Measurements from ENCODE around the gene TSNAXIP1.

DNA sequence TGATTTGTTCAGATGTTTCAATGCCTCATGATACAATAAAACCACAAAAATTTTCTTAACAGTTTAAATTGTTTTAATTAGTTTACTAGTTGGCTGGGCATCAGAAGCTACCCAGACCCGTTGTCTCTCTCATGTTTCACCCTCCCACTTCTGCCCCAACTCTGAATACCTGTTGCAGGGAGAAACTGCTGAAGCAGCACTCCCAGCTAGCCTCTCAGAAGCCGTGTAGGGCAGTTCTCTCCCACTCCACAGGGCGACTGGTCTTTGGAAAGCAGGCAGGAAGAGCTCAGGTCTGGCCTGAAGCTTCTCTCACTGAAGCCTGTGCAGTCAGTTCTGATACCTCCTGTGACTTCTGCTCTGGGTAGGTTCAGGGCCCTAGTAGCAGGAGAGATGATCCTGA, 64.6 kb downstream of the TSNAXIP1 start:
- TF ChIP-seq, protein P1, sequence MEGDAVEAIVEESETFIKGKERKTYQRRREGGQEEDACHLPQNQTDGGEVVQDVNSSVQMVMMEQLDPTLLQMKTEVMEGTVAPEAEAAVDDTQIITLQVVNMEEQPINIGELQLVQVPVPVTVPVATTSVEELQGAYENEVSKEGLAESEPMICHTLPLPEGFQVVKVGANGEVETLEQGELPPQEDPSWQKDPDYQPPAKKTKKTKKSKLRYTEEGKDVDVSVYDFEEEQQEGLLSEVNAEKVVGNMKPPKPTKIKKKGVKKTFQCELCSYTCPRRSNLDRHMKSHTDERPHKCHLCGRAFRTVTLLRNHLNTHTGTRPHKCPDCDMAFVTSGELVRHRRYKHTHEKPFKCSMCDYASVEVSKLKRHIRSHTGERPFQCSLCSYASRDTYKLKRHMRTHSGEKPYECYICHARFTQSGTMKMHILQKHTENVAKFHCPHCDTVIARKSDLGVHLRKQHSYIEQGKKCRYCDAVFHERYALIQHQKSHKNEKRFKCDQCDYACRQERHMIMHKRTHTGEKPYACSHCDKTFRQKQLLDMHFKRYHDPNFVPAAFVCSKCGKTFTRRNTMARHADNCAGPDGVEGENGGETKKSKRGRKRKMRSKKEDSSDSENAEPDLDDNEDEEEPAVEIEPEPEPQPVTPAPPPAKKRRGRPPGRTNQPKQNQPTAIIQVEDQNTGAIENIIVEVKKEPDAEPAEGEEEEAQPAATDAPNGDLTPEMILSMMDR (IDR thresholded peaks at IDR 0.05): no peak
- TF ChIP-seq POLR2A (IDR thresholded peaks at IDR 0.05): no peak
